ENCODE data around the gene CACNA2D3. TPM values are rescaled to one million over a fixed set of nuclear protein-coding genes. Genes with fewer than 3 reads are reported as not detected.
A peak's percentile ranks its signal among the peaks of the same experiment; 100 is the strongest.

Gene CACNA2D3
- total and polyA plus RNA-seq, 2 donors from 2014 or later = 5.7 to 11.2 TPM

DNA sequence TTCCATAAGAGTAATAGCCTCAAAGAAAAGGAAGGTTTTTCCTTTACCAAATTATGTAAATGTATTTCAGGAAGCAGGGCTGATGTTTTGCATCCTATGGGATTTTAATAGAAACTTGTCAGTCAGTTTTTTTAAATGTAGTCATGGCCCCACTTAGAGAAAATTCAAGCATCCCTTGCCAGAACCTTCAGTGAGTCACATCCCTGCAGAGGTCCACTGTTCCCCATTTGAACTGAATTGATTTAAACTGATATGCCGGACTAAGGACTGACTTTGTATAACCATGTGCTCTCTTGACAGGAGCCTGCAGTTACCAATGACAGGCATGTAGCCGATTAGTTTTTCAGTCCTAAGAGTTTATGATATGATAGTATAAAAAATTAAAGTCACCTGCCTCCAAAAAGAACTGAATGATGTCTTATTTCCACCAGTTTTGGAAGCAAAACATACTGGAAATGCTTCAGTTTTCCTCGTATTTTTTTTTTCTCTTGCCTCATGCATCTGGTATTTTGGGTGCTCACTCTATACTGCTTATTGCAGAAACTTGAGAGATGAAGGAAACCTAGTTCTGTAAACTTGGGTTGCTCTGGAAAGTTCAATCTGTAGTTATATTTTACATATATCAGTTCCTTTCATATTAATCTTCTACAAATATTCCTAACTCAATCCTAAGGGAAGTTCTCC is 774.8 kb downstream of the CACNA2D3 start:
- no peaks in the 10 kb centered on the region for H3K9me3 ChIP-seq (ENCODE audit: control insufficient read depth in 2 of 3, insufficient read depth in 1 of 3, low read length in 3 of 3)
- no peaks in the 10 kb centered on the region for H3K36me3 ChIP-seq (ENCODE audit: control insufficient read depth in 2 of 3, insufficient read depth in 3 of 3, low read length in 3 of 3)
- H3K27me3 ChIP-seq (ENCODE audit: control insufficient read depth, insufficient read depth, low read length) = no peaks in the 10 kb centered on the region
- TF ChIP-seq, protein P1, sequence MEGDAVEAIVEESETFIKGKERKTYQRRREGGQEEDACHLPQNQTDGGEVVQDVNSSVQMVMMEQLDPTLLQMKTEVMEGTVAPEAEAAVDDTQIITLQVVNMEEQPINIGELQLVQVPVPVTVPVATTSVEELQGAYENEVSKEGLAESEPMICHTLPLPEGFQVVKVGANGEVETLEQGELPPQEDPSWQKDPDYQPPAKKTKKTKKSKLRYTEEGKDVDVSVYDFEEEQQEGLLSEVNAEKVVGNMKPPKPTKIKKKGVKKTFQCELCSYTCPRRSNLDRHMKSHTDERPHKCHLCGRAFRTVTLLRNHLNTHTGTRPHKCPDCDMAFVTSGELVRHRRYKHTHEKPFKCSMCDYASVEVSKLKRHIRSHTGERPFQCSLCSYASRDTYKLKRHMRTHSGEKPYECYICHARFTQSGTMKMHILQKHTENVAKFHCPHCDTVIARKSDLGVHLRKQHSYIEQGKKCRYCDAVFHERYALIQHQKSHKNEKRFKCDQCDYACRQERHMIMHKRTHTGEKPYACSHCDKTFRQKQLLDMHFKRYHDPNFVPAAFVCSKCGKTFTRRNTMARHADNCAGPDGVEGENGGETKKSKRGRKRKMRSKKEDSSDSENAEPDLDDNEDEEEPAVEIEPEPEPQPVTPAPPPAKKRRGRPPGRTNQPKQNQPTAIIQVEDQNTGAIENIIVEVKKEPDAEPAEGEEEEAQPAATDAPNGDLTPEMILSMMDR (IDR thresholded peaks at IDR 0.05; ENCODE audit: borderline replicate concordance, extremely low read depth, insufficient read depth) = no peak
- DNase-seq (no peak), FAIRE-seq (no peak)
- H3K4me3 ChIP-seq (ENCODE audit: low read length in 3 of 3) = no peak overlapping the region
- no peak overlapping the region for H3K27ac ChIP-seq (ENCODE audit: low read depth in 2 of 2, low read length in 2 of 2)
- intact Hi-C loops (cut with DNase I) = no loop called here
- no peak overlapping the region for H3K9ac ChIP-seq (ENCODE audit: low read length in 3 of 3)
- H3K4me1 ChIP-seq (ENCODE audit: control insufficient read depth in 2 of 3, insufficient read depth in 2 of 3, low read depth in 1 of 3, low read length in 3 of 3) = no peaks in the 10 kb centered on the region

- intact Hi-C loops (cut with DNase I) = no loop called here
- Histone ChIP-seq H3K4me3 (ENCODE audit: low read length in 3 of 3) (no peak overlapping the region), H3K9ac (ENCODE audit: low read length in 3 of 3) (no peak overlapping the region), H3K9me3 (ENCODE audit: control insufficient read depth in 2 of 3, insufficient read depth in 1 of 3, low read length in 3 of 3) (no peaks in the 10 kb centered on the region), H3K27ac (ENCODE audit: low read depth in 2 of 2, low read length in 2 of 2) (no peak overlapping the region), H3K4me1 (ENCODE audit: control insufficient read depth in 2 of 3, insufficient read depth in 2 of 3, low read depth in 1 of 3, low read length in 3 of 3) (no peaks in the 10 kb centered on the region), H3K36me3 (ENCODE audit: control insufficient read depth in 2 of 3, insufficient read depth in 3 of 3, low read length in 3 of 3) (no peaks in the 10 kb centered on the region), H3K27me3 (ENCODE audit: control insufficient read depth, insufficient read depth, low read length) (no peaks in the 10 kb centered on the region)
- DNase-seq (no peak), FAIRE-seq (no peak)
- TF ChIP-seq, protein P1 (IDR thresholded peaks at IDR 0.05; ENCODE audit: borderline replicate concordance, extremely low read depth, insufficient read depth) = no peak
These were observed 776.9 kb downstream of the CACNA2D3 start for GRCh38 chr3:54899273-54899672.

DNA sequence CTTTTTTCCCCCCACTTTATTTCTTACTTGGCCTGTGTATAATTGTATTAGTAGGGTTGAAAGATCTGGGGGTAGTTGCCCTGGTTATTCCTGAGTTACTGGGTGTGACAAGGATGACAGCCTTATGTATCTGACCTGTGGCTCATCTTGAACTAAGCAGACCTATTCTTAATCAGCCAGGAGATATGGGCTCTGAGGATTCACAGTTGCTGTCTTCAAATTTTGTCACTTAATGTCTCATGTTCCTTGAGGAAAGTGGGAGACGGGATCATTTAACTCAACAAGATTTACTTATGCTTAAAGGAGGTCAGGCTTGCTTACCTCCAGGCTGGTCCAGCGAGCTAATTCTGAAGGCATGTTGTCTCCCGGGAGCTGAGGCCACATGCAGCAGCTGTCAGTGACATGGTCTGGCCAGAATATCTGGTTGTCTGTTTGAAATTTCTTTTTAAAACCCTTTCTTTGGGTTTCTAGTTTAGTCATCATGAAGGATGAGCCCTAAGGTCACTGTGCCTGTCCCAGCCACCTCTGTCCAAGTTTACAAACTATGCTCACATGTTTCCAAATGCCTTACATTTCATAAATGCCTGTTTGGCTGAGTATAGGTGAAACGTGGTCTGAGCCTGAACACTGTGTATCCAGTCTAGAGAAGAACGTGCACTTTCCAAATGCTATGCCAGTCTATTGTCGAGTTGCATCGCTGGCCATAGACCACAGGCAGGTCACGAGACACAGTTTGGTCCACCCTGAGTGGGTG is 778.7 kb downstream of the CACNA2D3 start:
- Histone ChIP-seq H3K27ac (ENCODE audit: low read depth in 2 of 2, low read length in 2 of 2) (no peak overlapping the region), H3K9me3 (ENCODE audit: control insufficient read depth in 2 of 3, insufficient read depth in 1 of 3, low read length in 3 of 3) (no peaks in the 10 kb centered on the region), H3K4me3 (ENCODE audit: low read length in 3 of 3) (no peak overlapping the region), H3K27me3 (ENCODE audit: control insufficient read depth, insufficient read depth, low read length) (no peaks in the 10 kb centered on the region), H3K36me3 (ENCODE audit: control insufficient read depth in 2 of 3, insufficient read depth in 3 of 3, low read length in 3 of 3) (no peaks in the 10 kb centered on the region), H3K9ac (ENCODE audit: low read length in 3 of 3) (no peak overlapping the region), H3K4me1 (ENCODE audit: control insufficient read depth in 2 of 3, insufficient read depth in 2 of 3, low read depth in 1 of 3, low read length in 3 of 3) (no peaks in the 10 kb centered on the region)
- TF ChIP-seq, protein P1 (IDR thresholded peaks at IDR 0.05; ENCODE audit: borderline replicate concordance, extremely low read depth, insufficient read depth) = no peak
- DNase-seq (peak in 3 of 5 donors; percentile 9 to 33 (median 14)), FAIRE-seq (no peak)
- intact Hi-C loops (cut with DNase I) = no loop called here

Measured in kidney (tissue), 14 donors.